Loucy (cell line): ENCODE results near the gene CYSTM1.

Experiments used
- H2AFZ ChIP-seq: fragments of 200-600 bp; sonication (generic); 2 replicates; pipeline ENCODE4 v1.6.0; 2016; ENCODE audit warnings: antibody characterized with exemption, mild to moderate bottlenecking, low read length, moderate library complexity
- H3F3A ChIP-seq: fragments of 200-600 bp; 2 replicates; pipeline ENCODE4 v1.6.0; 2016; ENCODE audit warnings: antibody characterized with exemption, low read depth, mild to moderate bottlenecking
- H3K27me3 ChIP-seq: fragments of 200-600 bp; sonication (generic); 2 replicates; pipeline ENCODE4 v1.6.1; 2014; ENCODE audit warnings: low read length, mild to moderate bottlenecking; ENCODE audit not compliant: insufficient read depth, poor library complexity, severe bottlenecking
- H3K36me3 ChIP-seq: fragments of 200-600 bp; sonication (generic); 2 replicates; pipeline ENCODE4 v1.6.1; 2016; ENCODE audit warnings: low read length; ENCODE audit not compliant: insufficient read depth
- H3K4me1 ChIP-seq: fragments of 200-600 bp; sonication (generic); 2 replicates; pipeline ENCODE4 v1.5.1; 2014; ENCODE audit warnings: low read length, mild to moderate bottlenecking; ENCODE audit not compliant: insufficient read depth, poor library complexity, severe bottlenecking
- H3K4me2 ChIP-seq: fragments of 200-600 bp; sonication (generic); 2 replicates; pipeline ENCODE4 v1.6.0; 2014; ENCODE audit warnings: antibody characterized with exemption, low read length, low read depth, mild to moderate bottlenecking; ENCODE audit not compliant: poor library complexity, severe bottlenecking
- H3K4me3 ChIP-seq: fragments of 200-600 bp; sonication (generic); 2 replicates; pipeline ENCODE4 v1.5.1; 2014; ENCODE audit warnings: low read length, mild to moderate bottlenecking, mixed read lengths; ENCODE audit not compliant: poor library complexity, severe bottlenecking
- H3K79me2 ChIP-seq: fragments of 200-600 bp; sonication (generic); 2 replicates; pipeline ENCODE4 v1.6.1; 2014; ENCODE audit warnings: low read length; ENCODE audit not compliant: insufficient read depth
- H3K9ac ChIP-seq: fragments of 200-600 bp; sonication (generic); 2 replicates; pipeline ENCODE4 v1.6.0; 2014; ENCODE audit warnings: mild to moderate bottlenecking, low read depth, low read length, moderate library complexity; ENCODE audit not compliant: poor library complexity, severe bottlenecking
- H3K9me2 ChIP-seq: fragments of 200-600 bp; sonication (generic); replicated peaks from 2 replicates; pipeline ENCODE4 v1.6.1; 2016; ENCODE audit warnings: low read depth, low read length, mixed read lengths
- H3K9me3 ChIP-seq: fragments of 200-600 bp; sonication (generic); 2 replicates; pipeline ENCODE4 v1.6.1; 2014; ENCODE audit warnings: mild to moderate bottlenecking, antibody characterized with exemption, low read length, low read depth; ENCODE audit not compliant: insufficient read depth
- H4K20me1 ChIP-seq: fragments of 200-600 bp; sonication (generic); 2 replicates; pipeline ENCODE4 v1.6.0; 2014; ENCODE audit warnings: antibody characterized with exemption, low read length, mild to moderate bottlenecking; ENCODE audit not compliant: insufficient read depth, poor library complexity, severe bottlenecking
- EZH2phosphoT487 ChIP-seq: fragments of 200-600 bp; IDR thresholded peaks from 2 replicates; pipeline ENCODE4 v1.6.1; 2018; ENCODE audit warnings: antibody characterized with exemption, mild to moderate bottlenecking, moderate library complexity, borderline replicate concordance
- TF ChIP-seq, protein P1 (sequence below): fragments of 200-600 bp; sonication (generic); conservative IDR thresholded peaks from 2 replicates; pipeline ENCODE4 v1.5.1; 2014; ENCODE audit warnings: mild to moderate bottlenecking, antibody characterized with exemption, low read length

Gene CYSTM1, protein sequence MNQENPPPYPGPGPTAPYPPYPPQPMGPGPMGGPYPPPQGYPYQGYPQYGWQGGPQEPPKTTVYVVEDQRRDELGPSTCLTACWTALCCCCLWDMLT

DNA sequence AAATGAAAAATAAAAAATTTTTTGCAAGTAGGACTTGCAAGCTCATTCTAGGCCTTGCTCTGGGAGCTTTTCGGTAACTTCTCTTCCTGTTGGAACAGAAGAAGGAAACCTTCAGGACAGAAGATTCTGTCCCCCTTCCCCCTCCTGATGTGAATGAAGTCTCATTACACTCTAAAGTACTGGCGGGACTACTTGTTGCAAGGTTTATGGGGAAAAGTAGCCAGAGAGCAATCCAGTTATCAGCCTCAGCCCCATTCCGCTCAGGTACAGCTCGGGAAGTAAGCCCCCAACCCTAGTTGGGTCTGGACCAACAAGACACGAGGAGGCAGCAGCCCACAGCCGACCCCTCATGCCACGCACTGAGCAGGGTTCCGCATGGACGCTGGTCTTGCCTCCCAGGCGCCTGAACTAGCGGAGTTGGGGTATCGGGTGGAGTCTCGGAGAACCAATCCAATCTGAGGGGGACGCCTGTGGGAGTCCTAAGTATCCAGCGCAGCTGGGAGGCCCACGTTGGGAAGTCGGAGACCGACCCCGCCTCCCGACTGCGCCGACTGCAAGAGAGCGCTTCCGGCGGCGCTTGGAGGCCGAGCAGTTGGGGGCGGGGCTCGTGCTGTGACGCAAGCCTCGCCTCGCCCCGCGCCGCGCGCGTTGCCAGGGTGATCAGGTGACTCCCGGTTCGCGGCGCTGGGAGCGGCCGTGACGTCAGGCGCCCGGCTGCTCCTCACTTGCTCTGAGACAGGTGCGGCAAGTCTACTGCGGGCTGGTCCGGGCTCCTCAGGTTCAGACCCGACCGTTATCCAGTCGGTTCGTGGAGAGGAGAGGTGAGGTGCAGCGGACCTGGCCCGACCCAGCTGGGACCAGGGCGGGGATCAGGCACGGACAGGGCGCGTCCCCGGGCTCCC lies at the start of gene CYSTM1:
TSS of gene CYSTM1 (plus strand) at position 724 of the 902 bp plus-strand sequence. CDS start 19,278 bp downstream, outside the sequence.
- H3K9ac ChIP-seq, result peak within 1 kb of the TSS; percentile 72
- H3F3A ChIP-seq, result peaks cover 10% of the 10 kb centered on the region; the same call in 1 of the 2 replicates
- H3K36me3 ChIP-seq, result no peaks in the 10 kb centered on the region
- peak within 1 kb of the TSS; percentile 82 for H3K4me2 ChIP-seq
- H3K79me2 ChIP-seq, result no peaks in the 10 kb centered on the region
- TF ChIP-seq, protein P1, sequence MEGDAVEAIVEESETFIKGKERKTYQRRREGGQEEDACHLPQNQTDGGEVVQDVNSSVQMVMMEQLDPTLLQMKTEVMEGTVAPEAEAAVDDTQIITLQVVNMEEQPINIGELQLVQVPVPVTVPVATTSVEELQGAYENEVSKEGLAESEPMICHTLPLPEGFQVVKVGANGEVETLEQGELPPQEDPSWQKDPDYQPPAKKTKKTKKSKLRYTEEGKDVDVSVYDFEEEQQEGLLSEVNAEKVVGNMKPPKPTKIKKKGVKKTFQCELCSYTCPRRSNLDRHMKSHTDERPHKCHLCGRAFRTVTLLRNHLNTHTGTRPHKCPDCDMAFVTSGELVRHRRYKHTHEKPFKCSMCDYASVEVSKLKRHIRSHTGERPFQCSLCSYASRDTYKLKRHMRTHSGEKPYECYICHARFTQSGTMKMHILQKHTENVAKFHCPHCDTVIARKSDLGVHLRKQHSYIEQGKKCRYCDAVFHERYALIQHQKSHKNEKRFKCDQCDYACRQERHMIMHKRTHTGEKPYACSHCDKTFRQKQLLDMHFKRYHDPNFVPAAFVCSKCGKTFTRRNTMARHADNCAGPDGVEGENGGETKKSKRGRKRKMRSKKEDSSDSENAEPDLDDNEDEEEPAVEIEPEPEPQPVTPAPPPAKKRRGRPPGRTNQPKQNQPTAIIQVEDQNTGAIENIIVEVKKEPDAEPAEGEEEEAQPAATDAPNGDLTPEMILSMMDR, result no peak
- TF ChIP-seq EZH2phosphoT487, result no peak
- H3K4me3 ChIP-seq, result peak within 1 kb of the TSS; percentile 83
- H3K27me3 ChIP-seq, result no peaks in the 10 kb centered on the region
- no peaks in the 10 kb centered on the region for H3K9me3 ChIP-seq
- H3K4me1 ChIP-seq, result peaks cover 11% of the 10 kb centered on the region
- H4K20me1 ChIP-seq, result no peaks in the 10 kb centered on the region
- peak within 1 kb of the TSS; percentile 98 for H2AFZ ChIP-seq
- no peaks in the 10 kb centered on the region for H3K9me2 ChIP-seq

DNA sequence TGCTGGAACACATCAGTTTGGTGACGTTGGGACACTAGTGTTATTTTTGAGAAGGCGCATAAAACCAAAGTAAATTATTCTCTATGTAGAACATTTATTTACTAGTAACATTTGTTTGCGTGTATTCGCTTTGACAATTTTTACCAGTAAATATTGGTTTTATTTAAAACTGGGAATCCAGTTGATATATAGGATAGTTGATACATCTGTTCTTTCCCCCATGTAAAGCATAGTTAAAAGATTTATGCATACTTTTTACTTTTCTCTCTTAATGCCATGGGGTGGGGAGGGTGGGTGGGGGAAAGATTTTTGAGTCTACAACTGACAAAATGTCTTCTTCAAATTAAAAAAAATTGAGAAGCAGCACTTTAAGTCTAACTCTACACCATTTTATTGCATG lies 49.4 kb upstream of the CYSTM1 start, which contains the start of gene IGIP:
TSS of gene IGIP (plus strand) at position 301 of the 400 bp plus-strand sequence. CDS start 2,540 bp downstream, outside the sequence.
- H3K4me1 ChIP-seq, result peaks cover 17% of the 10 kb centered on the region
- no peaks in the 10 kb centered on the region for H3K9me3 ChIP-seq
- H3K4me2 ChIP-seq, result no peak within 1 kb of the TSS
- no peak within 1 kb of the TSS for H3K4me3 ChIP-seq
- no peak within 1 kb of the TSS for H3K9ac ChIP-seq
- no peak within 1 kb of the TSS for H2AFZ ChIP-seq
- no peaks in the 10 kb centered on the region for H4K20me1 ChIP-seq
- peaks cover 32% of the 10 kb centered on the region; the same call in 1 of the 2 replicates for H3K79me2 ChIP-seq
- no peaks in the 10 kb centered on the region for H3K36me3 ChIP-seq
- TF ChIP-seq, protein P1, result no peak
- no peak for TF ChIP-seq EZH2phosphoT487
- no peaks in the 10 kb centered on the region for H3K27me3 ChIP-seq
- H3K9me2 ChIP-seq, result no peaks in the 10 kb centered on the region
- H3F3A ChIP-seq, result no peaks in the 10 kb centered on the region

DNA sequence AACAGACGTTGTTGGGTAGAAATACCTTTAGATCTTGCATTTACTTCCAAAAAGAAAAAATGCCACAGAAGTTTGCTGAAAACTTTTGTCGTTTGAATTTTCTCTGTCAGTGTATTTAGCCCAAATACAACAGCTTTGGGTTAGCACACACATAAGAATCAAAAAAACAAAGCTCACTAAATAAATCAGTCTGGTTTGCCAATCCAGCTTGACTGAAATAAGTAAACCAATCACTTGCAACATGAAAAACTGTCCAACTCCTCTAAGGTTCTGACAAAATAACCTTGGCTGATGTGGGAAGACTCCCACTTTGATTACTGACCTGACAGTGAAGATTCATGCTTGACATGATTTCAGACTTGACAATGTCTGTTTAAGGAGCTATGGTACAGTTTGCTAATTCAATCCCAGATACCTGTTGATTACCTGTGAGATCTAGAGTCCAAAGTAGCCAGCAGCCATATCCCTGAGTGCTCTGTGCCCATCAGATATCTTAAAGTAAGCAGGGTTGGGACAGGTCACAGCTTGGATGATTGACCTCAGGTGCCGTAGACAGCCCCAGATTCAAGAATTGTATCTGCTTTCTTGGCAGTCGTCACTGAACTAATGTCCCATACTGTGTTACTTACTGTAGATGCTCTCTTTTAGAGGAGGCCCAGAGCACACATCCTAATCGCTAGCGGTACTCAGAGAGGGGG lies 48.5 kb upstream of the CYSTM1 start:
- Histone ChIP-seq H3K9ac (no peak overlapping the region), H3K4me1 (peaks cover 17% of the 10 kb centered on the region), H4K20me1 (no peaks in the 10 kb centered on the region), H3F3A (no peaks in the 10 kb centered on the region), H3K4me2 (no peak overlapping the region), H3K36me3 (no peaks in the 10 kb centered on the region), H3K79me2 (peaks cover 26% of the 10 kb centered on the region; the same call in 1 of the 2 replicates), H3K4me3 (no peak overlapping the region), H3K9me3 (no peaks in the 10 kb centered on the region), H3K27me3 (no peaks in the 10 kb centered on the region), H3K9me2 (no peaks in the 10 kb centered on the region), H2AFZ (no peak overlapping the region)
- TF ChIP-seq, protein P1, result no peak
- TF ChIP-seq EZH2phosphoT487, result no peak
